C4-2B (cell line): Measurements from ENCODE around the gene PPP4R3B.

Source experiments
- CTCF ChIP-seq: fragments of 450-650 bp; conservative IDR thresholded peaks from 2 replicates; pipeline ENCODE4 v1.5.1; 2017; ENCODE audit warnings: mild to moderate bottlenecking
- ZFX ChIP-seq: fragments of 450-650 bp; IDR thresholded peaks from 2 replicates; pipeline ENCODE4 v1.6.1; 2017

- no peak for TF ChIP-seq CTCF
- no peak for TF ChIP-seq ZFX
Measured at GRCh38 chr2:55585451-55586080, 31.9 kb downstream of the PPP4R3B start.
